ENCODE measurements around the gene PPP2R5C. TPM values are rescaled to one million over a fixed set of nuclear protein-coding genes. Genes with fewer than 3 reads are reported as not detected.

Gene PPP2R5C
- total RNA-seq, 1 experiment from 2014 or later = 96.1 TPM

GRCh38 chr14:101954501-101954900 is 193.0 kb downstream of the PPP2R5C start:
- DNase-seq (no peak), ATAC-seq (no peak)
- Histone ChIP-seq H3K4me3 (ENCODE audit: low read length) (no peak overlapping the region), H3K4me1 (ENCODE audit: insufficient read depth, low read length) (0 out of 2 replicates have a peak, but pooled peaks cover under 1% of the 10 kb centered on the region), H3F3A (ENCODE audit: low read length, unreplicated experiment) (no peaks in the 10 kb centered on the region), H3K27me3 (ENCODE audit: low read length) (no peaks in the 10 kb centered on the region), H3K9ac (ENCODE audit: low read length) (no peak overlapping the region), H3K9me3 (ENCODE audit: low read length) (no peaks in the 10 kb centered on the region), H3K36me3 (ENCODE audit: low read depth, low read length) (no peaks in the 10 kb centered on the region), H3K79me2 (ENCODE audit: low read length) (peaks cover under 1% of the 10 kb centered on the region; the same call in 1 of the 2 replicates), H4K20me1 (ENCODE audit: low read length) (no peaks in the 10 kb centered on the region), H2AFZ (ENCODE audit: low read length) (no peak overlapping the region), H3K9me2 (replicated peaks; ENCODE audit: low read length) (no peaks in the 10 kb centered on the region), H3K27ac (ENCODE audit: low read length) (no peak overlapping the region), H3K4me2 (ENCODE audit: low read length) (no peak overlapping the region)
- intact Hi-C loops (cut with micrococcal nuclease) = loop anchor here (5.0 kb wide), 1 partner anchor 182 kb away; no protein-coding TSS in a partner anchor
- TF ChIP-seq EZH2 (IDR thresholded peaks at IDR 0.05; ENCODE audit: low read length, unreplicated experiment) (no peak), EZH2phosphoT487 (IDR thresholded peaks at IDR 0.05; ENCODE audit: borderline replicate concordance, low read length) (no peak)
- TF ChIP-seq, protein P1, sequence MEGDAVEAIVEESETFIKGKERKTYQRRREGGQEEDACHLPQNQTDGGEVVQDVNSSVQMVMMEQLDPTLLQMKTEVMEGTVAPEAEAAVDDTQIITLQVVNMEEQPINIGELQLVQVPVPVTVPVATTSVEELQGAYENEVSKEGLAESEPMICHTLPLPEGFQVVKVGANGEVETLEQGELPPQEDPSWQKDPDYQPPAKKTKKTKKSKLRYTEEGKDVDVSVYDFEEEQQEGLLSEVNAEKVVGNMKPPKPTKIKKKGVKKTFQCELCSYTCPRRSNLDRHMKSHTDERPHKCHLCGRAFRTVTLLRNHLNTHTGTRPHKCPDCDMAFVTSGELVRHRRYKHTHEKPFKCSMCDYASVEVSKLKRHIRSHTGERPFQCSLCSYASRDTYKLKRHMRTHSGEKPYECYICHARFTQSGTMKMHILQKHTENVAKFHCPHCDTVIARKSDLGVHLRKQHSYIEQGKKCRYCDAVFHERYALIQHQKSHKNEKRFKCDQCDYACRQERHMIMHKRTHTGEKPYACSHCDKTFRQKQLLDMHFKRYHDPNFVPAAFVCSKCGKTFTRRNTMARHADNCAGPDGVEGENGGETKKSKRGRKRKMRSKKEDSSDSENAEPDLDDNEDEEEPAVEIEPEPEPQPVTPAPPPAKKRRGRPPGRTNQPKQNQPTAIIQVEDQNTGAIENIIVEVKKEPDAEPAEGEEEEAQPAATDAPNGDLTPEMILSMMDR (conservative IDR thresholded peaks at IDR 0.05; ENCODE audit: low read depth, low read length) = no peak
- BruUV-seq (replicated peaks) = no TSS peak
- ChIA-PET CTCF (interaction anchor here (1.1 kb wide), 1 partner anchor 184 kb away, joined by 4 read pairs; no protein-coding TSS in a partner anchor), POLR2A (ENCODE audit: unreplicated experiment) (no interaction called here)

DNA sequence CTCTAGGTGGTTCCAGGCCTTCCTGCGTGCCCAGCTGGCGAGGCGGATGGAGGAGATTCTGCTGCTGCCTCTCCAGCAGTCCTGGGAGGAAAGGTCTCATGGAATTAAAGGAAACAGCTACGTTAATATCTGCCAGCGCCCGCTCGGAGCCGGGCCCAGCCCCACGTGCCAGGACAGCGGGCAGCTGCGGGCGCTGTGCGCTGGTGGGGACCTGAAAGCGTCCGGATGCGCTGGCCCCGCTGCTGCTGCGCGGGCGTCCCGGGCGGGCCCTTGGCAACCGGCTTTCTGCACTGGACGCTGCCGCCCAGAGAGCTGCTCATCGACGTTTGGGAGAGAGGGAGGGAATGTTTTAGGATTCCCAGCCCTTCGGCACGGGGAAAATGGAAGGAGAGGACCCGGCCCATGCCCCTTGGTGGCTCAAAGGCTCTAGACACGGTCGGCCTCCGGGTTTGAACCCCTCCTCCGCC is 194.2 kb downstream of the PPP2R5C start:
- DNase-seq (no peak), ATAC-seq (no peak)
- Histone ChIP-seq H3K27ac (ENCODE audit: low read length) (no peak overlapping the region), H3K9ac (ENCODE audit: low read length) (no peak overlapping the region), H3K4me2 (ENCODE audit: low read length) (no peak overlapping the region), H3K9me3 (ENCODE audit: low read length) (no peaks in the 10 kb centered on the region), H3K27me3 (ENCODE audit: low read length) (no peaks in the 10 kb centered on the region), H3F3A (ENCODE audit: low read length, unreplicated experiment) (no peaks in the 10 kb centered on the region), H2AFZ (ENCODE audit: low read length) (no peak overlapping the region), H3K4me1 (ENCODE audit: insufficient read depth, low read length) (no peaks in the 10 kb centered on the region), H3K4me3 (ENCODE audit: low read length) (no peak overlapping the region), H3K9me2 (replicated peaks; ENCODE audit: low read length) (no peaks in the 10 kb centered on the region), H3K36me3 (ENCODE audit: low read depth, low read length) (no peaks in the 10 kb centered on the region), H4K20me1 (ENCODE audit: low read length) (no peaks in the 10 kb centered on the region), H3K79me2 (ENCODE audit: low read length) (no peaks in the 10 kb centered on the region)
- no TSS peak for BruUV-seq (replicated peaks)
- ChIA-PET POLR2A (ENCODE audit: unreplicated experiment) (interaction anchor here (0.7 kb wide), 1 partner anchor 259 kb away, joined by 3 read pairs; no protein-coding TSS in a partner anchor), CTCF (interaction anchor here (0.6 kb wide), 2 partner anchors 180 to 185 kb away, joined by 3 to 13 read pairs; no protein-coding TSS in a partner anchor)
- intact Hi-C loops (cut with micrococcal nuclease) = no loop called here
- TF ChIP-seq EZH2 (IDR thresholded peaks at IDR 0.05; ENCODE audit: low read length, unreplicated experiment) (no peak), EZH2phosphoT487 (IDR thresholded peaks at IDR 0.05; ENCODE audit: borderline replicate concordance, low read length) (no peak)
- TF ChIP-seq, protein P1 (conservative IDR thresholded peaks at IDR 0.05; ENCODE audit: low read depth, low read length) = no peak

- no peaks in the 10 kb centered on the region for H4K20me1 ChIP-seq (ENCODE audit: low read length)
- no peak overlapping the region for H2AFZ ChIP-seq (ENCODE audit: low read length)
- no peak overlapping the region for H3K27ac ChIP-seq (ENCODE audit: low read length)
- H3K79me2 ChIP-seq (ENCODE audit: low read length) = no peaks in the 10 kb centered on the region
- no peaks in the 10 kb centered on the region for H3K27me3 ChIP-seq (ENCODE audit: low read length)
- no peak overlapping the region for H3K4me2 ChIP-seq (ENCODE audit: low read length)
- H3F3A ChIP-seq (ENCODE audit: low read length, unreplicated experiment) = no peaks in the 10 kb centered on the region
- no peaks in the 10 kb centered on the region for H3K9me3 ChIP-seq (ENCODE audit: low read length)
- ChIA-PET CTCF (no interaction called here), POLR2A (ENCODE audit: unreplicated experiment) (interaction anchor here (0.7 kb wide), 1 partner anchor 258 kb away, joined by 3 read pairs; no protein-coding TSS in a partner anchor)
- no peaks in the 10 kb centered on the region for H3K9me2 ChIP-seq (replicated peaks; ENCODE audit: low read length)
- no peak for DNase-seq
- no peak for TF ChIP-seq EZH2phosphoT487 (IDR thresholded peaks at IDR 0.05; ENCODE audit: borderline replicate concordance, low read length)
- TF ChIP-seq, protein P1 (conservative IDR thresholded peaks at IDR 0.05; ENCODE audit: low read depth, low read length) = no peak
- no peak for TF ChIP-seq EZH2 (IDR thresholded peaks at IDR 0.05; ENCODE audit: low read length, unreplicated experiment)
- no peaks in the 10 kb centered on the region for H3K36me3 ChIP-seq (ENCODE audit: low read depth, low read length)
- no peak overlapping the region for H3K9ac ChIP-seq (ENCODE audit: low read length)
- H3K4me1 ChIP-seq (ENCODE audit: insufficient read depth, low read length) = peaks cover 2% of the 10 kb centered on the region
- H3K4me3 ChIP-seq (ENCODE audit: low read length) = no peak overlapping the region
- intact Hi-C loops (cut with micrococcal nuclease) = no loop called here
- no TSS peak for BruUV-seq (replicated peaks)
- no peak for ATAC-seq
These were observed 194.8 kb downstream of the PPP2R5C start for GRCh38 chr14:101956179-101956885.
